GM21367 (cell line): ENCODE measurements around the gene ZFP92.
"Not testable (repeated sequence)": the region's sequence is repeated elsewhere in the genome, so short reads cannot be mapped to it uniquely, and the experiment has no call there.

ENCODE experiments used
- ATAC-seq: cut with Tn5 transposase; IDR thresholded peaks from one replicate; pipeline ENCODE4 v1.9.1; 2021; ENCODE audit not compliant: unreplicated experiment

ZFP92 gene

DNA sequence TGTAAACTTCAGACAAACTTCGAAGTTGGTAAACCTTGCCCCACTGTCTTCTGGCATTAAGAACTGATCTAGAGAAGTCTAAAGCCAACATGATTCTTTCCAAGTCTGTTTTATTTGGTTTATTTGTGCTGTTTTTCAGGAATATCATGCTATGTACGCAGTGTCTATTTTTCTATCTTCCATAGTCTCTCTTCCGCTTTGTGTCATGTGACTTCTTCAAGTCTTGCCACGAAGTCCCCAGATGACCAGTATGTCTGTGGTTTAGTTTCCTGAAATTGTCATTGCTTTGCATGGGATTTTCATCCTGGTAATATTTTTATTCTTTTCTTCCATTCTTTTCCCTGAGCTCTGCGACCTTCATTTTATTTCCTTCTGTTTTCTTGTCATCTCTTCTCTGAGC is 25.2 kb upstream of the ZFP92 start:
- no peak for ATAC-seq

DNA sequence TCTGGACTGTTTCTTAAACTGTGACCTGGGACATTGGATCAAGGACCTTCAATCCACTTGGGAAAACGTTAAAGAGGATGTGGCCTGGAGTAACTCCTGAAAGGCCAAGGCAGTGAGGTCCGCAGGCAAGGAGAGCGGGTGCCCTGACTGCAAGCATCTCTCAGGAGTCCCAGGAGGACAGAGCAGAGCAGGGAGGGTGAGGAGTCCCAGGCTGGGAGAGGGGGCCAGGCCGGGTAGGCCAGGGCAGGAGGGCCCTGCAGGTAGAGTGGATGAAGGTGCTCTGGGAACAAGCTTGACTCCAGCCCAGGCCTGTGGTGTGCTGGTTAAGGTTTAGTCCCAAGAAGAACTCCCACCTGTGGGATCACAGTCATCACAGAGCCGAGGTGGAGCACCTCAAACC is 23.9 kb upstream of the ZFP92 start:
- no peak for ATAC-seq

DNA sequence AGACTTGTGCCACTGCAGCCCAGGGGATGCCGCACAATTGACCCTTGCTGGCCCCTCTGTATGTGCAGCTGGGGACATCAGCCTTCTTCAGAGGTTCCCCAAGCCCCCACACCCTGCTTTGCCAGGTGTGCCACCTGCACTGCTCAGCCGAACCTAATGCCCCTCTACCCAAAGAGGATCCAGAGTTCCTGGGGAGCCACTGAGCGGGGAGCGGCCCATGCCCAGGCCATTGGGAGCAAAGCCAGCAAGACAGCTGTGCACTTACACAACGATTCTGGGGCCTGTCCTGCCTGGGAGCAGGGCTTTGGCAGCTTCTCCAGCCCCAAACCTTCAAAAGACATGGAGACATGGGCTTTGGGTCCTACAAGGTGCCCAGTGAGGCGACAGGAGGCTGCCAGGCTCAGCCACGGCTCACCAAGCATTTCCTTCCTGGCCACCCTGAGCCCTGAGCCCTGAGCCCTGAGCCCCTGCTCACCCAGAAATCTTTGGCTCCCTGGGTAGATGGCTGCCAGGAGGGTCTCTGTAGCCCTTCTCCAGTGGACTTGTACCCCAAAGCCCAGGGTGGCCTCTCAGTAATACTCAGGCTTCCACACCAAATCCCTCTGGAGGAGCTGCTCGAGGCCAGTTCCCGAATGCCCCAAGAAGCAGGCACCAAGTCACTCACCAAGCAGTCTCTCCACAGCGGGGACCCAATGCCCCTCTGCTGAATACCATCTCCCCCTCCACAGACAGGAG is 23.1 kb upstream of the ZFP92 start:
- no peak for ATAC-seq

DNA sequence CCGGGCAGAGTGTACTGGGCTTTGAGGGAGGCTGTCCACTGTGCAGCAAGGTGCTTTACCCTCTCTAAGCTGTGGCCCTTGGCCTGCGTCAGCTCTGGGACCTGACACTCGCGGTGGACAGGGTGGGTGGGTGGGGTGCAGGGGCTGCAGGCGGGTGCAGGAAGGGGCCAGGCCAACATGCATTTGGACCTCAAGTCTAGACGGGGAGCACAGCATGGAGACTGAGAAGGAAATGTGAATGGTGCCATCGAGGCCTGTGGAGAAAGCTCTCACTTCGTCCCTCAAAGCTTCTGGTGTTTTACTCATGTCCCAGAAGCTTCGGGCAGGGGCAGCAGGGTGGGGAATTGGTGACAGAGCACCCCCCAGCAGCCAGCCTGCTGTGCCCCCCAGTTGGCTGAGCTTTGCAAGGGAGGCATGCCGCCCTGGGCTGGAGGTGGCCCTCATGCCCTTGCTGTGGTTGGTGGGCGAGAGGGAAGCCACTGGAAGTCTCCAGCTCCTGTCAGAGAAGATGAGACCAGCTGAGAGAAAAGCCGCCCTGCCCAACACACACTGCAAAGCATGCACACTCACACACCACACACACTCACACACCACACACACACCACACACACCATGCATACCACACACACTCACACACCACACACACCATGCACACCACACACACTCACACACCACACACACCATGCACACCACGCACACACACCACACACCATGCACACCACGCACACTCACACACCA is 22.4 kb upstream of the ZFP92 start:
- ATAC-seq: no peak

DNA sequence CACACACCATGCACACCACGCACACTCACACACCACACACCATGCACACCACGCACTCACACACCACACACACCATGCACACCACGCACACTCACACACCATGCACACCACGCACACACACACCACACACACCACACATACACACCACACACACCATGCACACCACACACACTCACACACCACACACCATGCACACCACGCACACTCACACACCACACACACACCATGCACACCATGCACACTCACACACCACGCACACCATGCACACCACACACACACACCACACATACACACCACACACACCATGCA is 21.9 kb upstream of the ZFP92 start:
- not testable (repeated sequence) for ATAC-seq

DNA sequence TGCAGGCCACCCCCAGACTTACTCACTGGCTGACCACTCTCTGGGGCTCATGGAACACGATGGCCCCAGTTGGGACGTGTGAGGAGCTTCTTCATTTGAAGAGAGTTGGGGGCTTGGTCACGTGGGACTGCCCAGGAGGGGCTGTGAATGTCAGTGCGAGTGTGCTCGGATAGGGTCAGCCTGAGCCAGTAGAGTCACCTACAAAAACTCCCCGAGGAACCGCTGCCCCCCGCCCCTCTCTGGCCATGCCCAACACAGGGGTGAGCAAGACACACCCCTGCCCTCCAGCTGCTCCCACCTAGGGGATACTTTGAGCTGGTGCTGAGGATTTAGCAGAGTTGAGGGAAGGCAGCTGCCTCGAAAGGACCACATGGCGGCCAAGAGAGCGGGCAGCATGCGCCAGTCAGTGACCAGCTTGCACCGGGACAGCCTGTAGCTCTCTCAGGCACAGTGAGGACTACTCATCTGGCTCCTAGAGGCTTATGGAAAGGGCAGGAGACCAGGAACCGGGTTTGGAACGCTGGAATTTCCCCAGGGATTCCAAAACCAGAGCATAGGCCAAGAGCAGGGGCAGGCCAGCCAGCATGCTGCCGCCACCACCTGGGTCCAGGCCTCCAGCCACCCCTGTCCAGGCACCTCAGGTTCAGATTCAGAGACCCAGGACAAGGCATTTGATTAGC is 18.5 kb upstream of the ZFP92 start:
- no peak for ATAC-seq

DNA sequence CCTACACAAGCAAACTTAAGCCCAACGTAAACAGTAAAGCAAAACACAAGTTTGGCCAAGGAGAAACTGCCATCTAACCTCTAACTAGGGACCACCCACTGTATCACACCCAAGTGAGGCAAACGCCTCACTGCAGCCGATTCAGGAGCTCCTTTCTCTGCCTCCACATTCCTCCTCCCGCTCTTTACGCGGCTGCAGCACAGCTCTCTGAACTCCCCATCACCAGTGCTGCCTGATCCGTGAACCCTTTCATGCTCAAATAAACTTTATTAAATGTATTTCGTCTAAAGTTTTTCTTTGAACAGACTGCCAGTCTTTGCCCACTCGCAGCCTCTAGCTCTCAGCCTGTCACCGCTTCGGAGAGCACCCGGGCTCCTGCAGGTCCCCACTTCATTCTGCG is 16.7 kb upstream of the ZFP92 start:
- ATAC-seq: no peak

DNA sequence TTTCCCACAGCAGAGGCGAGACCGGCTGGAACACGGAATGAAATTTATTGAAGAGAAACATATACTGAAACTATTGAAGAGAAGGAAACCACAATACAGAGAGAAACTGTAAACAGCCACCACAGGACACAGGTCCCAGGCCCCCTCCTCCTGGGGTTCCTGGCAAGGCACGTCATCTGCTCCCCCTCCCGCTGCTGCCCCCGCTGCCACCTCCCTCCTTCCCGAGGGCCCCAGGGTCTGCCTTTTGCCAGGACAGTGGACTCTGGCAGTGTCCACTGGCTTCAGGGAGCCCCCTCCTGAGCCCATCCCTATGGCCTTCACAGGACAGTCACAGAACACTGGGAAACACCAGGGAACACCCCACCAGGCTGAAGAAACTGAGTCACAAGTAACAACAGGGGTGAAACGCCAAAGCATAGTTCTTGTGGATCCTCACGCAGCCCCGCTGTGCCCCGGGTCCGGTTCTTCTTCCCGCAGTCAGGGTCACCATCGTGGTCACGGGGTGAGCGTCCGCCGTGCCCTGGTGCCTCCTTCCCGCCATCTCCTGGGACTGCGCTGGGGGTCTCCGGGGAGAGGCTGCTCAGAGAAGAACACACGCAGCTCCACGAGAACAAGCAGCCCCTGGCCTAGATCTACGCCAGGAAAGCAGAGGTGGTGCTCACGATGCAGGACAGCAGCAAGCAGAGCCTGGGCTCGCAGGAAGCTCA is 15.5 kb upstream of the ZFP92 start:
- ATAC-seq: no peak

DNA sequence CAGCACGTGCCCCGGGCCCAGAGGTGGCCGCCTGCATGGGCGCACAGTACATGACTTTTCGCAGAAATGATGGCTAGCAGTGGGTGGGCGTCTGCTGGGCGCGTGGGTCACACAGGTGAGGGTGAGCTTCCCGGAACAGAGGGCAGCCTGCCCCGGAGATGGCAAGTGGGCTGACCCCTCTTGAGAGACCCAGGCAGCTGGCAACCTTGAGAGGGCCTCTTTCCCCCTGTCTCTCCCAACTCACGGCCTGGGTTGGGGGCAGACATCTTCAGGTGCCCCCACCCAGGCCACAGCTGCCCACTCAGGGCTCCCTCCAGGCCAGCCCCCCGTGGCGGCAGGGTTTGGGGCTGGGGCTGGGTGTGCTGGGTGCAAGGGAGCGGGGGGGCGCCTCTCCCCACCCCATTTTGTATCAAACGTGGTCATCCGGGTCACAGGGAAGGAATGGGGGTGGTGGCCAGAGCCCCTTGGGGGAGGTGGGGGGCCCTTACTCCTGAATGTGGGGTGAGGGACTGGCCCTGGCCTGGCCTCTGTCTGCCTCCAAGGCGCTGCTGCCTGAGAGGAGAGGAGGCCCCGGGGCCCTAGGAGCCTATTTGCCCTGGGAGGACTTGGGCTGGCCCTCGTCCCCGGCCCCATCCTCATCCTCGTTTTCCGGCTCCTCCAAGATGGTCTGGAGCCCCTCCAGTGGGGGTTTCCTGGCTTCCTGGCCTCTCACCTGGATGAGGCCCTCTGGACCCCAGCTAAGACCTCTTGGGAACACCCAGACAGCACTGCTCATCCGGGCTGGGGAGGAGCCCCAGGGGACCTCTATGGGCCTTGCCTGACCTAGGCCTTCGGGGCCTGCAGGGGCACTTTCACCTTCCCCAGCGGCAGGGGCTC is 14.7 kb upstream of the ZFP92 start:
- no peak for ATAC-seq

DNA sequence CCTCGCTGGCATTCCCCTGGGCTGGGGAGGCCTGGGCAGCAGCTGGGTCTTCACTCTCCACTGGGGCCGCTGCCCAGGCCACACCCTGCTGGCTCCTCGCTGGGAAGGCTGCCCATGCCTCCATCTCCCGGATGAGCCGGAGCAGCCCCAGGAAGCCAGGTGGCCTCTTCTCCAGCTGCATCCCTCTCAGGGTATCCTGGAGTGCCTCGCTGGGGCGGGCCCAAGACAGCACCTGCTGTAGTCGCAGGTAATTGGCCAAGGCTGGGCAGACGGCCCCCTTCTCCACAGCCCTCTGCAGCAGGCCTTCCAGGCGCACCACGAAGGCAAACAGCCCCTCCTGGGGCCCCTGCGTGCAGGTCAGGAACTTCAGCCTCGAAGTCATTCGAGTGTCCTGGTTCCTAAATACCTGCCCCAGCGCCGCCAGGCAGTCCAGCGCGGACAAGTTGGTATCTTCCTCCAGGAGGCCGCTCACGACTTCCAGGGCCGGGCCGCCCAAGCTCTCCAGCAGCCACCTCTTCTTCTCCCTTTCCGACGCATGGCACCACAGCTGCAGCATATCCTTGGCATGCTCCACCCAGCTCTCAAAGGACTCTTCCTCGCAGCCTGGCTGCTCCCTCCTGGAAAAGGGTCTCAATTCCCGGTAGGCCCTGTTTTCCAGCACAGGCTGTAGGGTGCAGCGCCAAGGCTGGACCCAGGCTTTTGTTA is 13.9 kb upstream of the ZFP92 start:
- no peak for ATAC-seq

DNA sequence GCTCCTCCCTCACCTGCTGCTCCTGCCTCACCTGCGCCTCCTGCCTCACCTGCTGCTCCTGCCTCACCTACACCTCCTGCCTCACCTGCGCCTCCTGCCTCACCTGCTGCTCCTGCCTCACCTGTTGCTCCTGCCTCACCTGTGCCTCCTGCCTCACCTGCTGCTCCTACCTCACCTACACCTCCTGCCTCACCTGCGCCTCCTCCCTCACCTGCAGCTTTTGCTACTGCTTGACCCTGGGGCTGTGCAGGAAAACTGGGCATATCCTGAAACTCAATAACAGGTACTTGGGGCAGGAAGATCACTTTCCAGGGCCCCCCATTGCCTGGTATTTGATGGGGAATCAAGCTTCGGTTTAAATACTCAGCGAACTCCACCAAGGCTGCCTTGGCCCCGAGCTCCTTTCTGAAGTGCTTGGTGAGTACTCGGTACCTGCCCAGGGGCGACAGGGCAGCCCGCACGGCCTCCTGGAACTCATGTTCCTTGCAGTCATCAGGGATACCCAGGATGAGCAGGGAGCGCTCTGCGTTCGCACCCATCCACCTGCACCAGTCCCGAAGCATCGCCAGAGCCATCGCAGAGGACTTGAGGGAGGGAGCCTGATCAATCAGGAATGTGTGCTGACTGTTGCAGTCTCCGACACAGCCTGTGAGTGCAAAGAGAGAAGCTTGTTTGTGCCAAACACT is 12.9 kb upstream of the ZFP92 start:
- no peak for ATAC-seq

DNA sequence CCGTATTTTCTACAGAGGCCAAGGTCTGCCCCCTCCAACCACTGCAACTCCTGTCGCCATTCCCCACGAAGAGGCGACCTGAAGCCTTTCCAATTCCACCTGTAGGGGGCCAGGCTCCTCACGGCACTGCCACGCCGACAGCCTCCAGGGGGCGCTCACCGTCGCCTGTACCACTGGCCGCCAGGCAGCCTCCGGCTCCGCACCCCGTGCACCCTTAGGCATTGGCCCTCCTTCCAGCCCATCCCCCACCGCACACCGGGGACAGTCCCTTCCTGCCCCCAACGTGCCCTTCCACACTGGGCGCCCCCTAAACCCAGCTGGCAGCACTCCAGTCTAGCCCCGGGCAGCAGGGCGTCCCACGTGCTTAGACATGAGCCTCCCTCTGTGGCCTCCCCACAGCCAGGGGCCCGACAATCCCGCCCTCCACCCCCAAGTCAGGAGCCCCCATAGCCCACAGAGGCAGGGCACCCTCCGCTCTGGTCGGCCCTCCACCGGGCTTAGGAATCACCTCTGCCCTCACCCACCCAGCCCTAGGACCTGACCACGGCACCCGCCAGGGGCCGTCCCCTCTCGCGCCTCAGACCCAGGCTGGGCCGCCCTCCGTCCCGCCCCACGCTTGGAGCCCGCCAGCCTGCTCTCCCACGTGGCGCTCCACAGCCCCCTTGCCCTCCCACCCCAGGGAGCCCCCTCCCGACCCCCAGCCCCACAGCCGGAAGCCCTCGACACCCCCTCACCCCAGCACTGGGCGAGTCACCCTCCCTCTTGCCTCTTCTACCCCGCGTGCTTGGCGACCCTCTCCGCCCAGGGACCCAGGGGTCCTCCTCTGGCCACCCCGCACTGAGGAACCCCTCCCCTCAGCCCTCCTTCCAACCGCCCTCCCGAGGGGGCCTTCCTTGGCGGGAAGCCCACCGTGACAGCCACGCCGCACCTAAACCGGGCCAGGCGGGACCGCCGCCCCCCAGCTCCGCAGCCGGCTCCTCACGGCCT is 10.8 kb upstream of the ZFP92 start:
- ATAC-seq: no peak

DNA sequence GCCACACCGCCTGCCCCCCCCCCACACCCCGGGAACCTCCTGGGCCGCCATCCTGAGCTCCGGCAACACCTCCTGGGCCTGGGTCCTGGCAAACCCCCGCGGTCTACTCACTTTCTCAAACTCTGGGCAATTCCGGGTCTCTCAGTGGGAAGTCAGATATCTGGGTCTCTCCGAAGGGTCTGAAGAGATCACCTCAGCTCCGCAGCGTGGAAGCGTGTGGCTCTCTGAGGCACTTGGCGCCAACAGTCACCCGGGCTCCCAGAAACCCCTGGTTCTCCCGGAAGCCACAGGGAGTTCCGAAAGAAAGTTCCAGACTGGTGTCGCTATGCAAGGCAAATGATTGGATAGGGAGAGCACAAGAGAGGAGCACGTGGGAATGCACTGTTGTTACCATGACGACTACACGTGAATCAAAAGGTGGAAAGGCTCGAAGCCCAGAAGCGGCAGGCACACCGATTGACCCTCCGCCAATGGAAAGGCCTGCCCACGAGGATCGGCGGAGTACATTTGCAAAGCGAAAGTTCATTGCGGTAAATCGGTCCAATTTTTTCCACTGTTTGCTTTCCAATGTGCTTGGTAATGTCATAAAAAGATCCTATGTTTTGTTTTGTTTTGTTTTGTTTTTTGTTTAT is 10.0 kb upstream of the ZFP92 start, which contains the start of gene PNMA6E:
Gene PNMA6E (minus strand): TSS at position 218 of the 632 bp plus-strand sequence. CDS start 2,501 bp downstream, outside the sequence.
- no peak for ATAC-seq

DNA sequence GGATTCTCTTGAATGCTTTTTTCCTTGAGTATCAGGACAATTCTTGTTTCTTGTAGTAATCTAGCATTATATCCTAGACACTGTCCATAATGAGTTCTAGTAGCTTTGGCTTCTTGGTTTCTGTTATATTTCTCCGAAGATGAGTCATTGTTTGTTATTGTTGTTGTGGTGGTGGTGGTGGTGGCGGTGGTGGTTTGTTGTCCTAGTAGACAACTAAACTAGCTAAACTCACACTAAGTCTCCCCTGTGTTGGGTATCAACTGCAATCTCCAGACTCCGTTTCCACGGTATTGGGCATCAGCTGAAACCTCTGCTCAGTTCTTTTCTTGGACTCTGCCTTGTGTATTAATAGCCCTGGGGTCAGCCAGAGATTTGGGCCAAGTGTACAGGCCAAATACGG is 6.9 kb upstream of the ZFP92 start:
- ATAC-seq: not testable (repeated sequence)

DNA sequence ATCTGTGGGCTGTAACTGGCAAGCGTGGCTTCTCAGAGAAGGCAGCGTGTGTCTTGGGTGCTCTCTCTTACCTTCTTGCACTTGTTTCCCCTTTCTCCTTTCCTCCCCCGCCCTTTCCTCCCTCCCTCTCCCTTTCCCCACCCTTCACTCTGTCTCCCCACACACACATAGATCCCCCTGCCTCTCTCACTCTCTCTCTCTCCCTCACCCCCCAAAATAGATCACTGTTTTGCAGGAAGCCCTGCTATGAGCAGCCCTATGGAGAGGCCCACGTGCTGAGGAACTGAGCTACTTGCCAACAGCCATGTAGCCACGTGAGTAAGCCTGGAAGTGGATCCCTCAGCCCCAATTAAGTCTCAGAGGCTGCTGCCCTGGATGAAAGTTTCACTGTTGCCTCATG is 5.8 kb upstream of the ZFP92 start:
- ATAC-seq: no peak

DNA sequence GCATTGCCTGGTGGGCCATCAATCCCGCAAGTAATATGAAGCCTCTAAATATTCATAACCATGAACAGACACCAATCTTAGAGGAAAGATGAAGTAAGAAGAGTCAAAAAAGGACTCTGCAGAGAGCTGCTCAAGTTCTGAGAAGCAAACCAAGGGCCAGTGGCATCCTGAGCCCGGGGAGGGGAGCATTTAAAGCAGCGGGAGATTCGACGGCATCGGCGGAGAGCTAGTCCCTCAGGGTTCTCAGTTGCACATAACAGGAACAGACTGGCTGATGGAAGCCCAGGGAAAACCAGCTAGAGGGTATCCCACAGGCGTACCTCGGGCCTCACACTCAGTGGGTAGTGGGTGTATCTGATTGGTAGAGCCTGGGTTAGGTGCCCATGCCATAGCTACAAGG is 5.3 kb upstream of the ZFP92 start:
- ATAC-seq: no peak

DNA sequence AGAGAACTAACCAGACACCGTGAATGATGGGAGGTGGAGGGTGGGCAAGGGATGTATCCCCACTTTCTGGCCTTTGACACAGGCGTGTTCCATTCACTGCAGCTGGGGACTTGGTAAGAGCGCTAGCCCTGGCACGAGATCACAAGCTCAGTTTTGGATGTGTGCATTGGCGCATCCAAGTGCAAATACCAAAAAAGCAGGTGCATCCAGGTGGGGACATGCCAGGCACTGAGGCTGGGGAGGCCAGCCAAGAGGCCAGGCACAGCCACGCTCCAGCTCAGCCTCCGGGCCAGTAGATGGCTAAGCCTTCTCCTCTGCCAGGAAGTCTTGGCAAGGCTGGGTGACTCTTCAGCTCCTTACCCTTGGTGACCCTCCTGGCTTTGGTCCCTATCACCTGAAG is 4.4 kb upstream of the ZFP92 start:
- ATAC-seq: no peak

DNA sequence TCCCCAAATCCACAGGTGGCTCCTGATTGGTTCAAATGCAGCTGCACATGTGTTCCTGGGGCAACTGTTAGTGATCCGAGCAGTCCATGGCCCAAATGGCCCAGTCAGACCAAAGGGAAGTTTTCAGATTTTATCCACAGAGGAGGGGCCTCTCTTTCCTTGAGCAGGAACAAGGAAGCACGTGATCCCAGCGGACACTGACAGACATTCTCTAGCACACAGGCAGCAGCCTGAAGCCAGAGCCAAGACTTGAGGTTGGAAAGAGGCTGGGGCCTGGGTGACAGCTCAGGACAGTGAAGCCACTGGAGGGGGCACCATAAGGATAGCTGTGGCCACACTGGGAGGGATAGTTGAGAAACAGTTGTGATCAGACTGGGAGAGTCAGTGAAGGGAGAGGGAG is 3.5 kb upstream of the ZFP92 start:
- no peak for ATAC-seq
